NCI-H2196 treated with DMSO at 0.1 percent for 48 hours (cell line): ENCODE measurements around the gene TUBGCP4.

Experiments
- DNase-seq: peaks from one replicate; lab custom pipeline; 2025; ENCODE audit not compliant: unreplicated experiment; lab: John Stamatoyannopoulos, UW

The TUBGCP4 gene

DNA sequence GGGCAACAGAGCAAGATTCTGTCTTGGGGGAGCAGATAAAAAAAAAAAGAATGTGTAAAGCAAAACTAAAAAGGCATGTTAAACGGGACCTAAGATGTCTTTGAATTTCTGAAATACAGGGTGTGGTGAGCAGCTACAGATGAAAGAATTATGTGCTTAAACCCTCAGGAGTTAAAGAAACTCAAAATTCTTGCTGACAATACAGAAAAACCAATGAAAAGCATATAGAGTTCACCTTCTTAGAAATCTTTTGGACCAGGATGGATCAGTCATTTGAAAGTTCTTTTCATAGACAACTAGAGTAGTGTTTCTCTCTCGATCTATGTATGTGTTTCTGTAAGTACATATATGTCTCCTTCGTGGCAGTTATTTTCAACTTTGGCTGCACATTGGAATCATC is 31.4 kb downstream of the TUBGCP4 start:
- no peak for DNase-seq

DNA sequence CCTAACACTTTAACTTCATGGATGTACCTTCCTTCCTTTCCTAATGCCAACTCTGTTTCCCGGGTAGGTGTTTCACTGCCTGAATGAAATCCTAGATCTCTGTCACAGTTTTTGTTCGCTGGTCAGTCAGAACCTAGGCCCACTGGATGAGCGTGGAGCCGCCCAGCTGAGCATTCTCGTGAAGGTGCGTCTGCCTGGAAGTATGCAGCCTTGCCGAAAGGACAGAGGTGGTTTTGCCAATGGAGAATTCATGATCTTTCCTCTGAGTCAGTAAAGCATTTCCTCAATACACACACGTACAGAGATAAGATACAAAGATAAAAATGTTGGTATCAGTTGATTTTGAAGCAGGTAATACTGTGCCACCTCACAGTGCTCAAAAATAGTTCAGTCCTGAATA is 32.7 kb downstream of the TUBGCP4 start:
- DNase-seq: no peak

DNA sequence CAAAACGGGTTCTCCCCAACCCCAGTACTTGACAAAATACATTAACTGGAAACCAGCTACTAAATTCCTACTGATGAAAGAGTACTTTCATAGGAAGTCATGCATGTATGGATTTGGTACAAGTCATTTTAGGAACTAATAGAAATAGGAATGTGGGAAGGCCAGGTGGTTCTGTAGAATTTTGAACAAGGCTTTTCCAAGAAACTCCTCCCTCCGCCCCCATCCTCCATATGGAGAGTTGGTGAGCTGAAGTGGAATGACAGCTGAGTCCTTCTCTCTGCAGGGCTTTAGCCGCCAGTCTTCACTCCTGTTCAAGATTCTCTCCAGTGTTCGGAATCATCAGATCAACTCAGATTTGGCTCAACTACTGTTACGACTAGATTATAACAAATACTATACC is 33.2 kb downstream of the TUBGCP4 start:
- DNase-seq: no peak

DNA sequence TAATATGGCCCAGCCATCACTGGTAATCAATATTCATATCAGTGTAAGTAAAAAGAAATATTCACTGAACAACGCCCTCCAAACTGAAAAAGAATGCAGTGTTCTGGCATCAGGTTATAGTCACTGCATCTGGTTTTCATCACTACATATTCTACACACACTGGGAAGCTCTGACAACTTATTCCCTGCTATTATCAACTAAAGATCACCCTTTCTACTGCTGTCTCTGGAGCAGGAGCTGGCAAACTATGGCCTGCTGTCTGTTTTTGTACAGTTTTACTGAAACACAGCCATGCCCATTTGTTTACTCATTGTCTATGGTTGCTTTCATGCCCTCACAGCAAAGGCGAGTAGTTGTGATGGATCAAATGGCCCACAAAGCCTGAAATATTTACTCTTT is 35.3 kb downstream of the TUBGCP4 start:
- DNase-seq: no peak

DNA sequence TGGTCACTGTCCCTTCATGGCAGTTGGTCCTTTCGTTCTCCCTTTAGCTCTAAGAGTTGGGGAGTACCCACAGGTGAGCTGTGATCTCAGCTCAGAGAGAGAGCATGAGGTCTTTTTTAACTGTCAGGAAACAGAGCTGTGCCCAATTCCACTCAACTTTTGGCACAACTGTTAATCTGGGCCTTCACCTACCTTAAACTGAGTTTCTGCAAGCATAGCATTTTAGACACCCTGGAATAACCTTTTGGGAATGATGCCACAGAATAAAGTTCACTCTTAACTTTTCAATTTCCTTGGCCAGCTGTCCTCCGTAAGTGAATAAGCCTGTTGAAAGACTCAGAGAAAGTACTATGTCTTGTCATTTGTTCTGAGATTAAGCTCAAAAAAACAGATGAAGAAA is 35.9 kb downstream of the TUBGCP4 start:
- DNase-seq: no peak

DNA sequence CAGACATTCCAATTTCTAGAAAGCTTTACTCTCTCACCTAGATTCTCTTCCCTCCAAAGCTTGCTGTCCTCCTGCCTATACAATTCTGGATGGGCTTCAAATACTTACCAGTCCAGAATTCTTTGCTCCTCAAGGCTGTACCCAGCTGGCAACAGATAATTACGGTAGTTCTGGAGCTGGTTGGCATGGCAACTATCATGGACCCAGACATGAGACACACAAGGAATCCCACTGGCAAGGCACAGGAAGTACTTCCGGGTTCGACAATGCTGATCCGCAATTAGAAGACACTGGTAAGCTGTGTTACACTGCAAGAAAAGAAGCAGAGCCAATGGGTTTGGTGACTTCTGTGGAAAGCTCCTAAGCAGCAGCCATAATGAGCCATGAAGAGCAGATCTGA is 37.9 kb downstream of the TUBGCP4 start:
- DNase-seq: no peak

DNA sequence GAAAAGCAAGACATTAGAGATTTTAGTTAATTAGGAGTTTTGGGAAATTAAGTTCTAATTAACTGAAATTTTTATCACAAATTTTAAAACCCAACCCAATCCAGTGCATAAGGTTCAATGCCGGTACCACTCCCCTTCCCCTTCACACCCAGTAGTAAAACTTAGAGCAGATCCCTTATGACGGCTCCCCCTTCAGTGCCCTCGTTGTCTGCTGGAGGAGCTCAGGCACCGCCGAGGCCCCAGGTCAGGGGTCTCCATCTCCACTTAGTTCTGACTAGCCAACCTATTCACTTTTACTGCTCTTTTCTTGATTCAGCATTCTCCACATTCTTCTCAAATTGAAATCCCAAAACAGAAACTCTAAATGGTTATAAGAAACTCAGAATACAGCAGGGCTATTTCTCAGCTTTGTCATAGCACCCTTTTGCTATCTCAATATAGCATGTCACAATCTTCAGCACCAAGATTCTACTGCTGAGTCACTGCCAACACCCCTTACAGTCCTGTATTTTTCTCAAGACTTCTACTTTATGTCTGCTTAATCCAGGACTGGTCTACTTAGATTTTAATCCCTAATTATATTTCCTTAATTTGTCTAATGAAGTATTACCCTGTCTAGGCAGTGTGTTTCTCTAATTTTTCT is 39.8 kb downstream of the TUBGCP4 start:
- DNase-seq: no peak

DNA sequence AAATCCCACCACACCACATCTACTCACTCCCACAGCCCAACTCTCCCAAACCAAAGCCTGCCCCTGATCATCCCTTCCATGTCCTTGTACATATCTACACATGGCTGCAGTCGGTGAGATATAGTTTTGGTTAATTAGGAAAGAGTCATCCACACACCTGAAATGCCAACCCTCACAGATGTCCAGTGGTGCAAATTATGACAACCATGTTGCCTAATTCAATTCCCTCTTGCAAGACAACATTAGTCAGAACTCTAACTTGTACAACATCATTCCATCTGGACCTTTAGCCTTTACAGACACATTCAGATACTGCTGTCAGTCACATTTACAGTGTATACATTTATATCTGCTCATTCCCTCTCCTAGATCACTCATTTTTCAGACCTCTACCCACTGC is 41.2 kb downstream of the TUBGCP4 start:
- no peak for DNase-seq

DNA sequence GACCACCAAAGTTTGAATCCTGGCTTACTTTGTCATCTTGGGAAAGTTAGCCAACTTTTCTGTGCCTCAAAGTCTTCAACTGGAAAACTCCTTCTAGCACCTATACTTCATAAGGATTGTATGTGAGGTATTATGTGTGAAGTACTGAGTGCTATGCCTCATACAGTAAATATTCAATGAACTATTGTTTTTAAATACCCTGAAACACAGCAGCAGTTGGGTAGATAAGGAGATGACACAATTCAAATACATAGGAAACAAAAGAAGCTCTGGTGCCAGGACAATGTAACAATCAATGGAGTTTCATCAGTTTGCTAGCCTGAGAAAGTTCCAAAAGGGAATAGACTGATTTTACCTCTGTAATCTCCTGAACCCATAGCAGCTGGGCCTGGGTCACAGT is 43.3 kb downstream of the TUBGCP4 start:
- no peak for DNase-seq

DNA sequence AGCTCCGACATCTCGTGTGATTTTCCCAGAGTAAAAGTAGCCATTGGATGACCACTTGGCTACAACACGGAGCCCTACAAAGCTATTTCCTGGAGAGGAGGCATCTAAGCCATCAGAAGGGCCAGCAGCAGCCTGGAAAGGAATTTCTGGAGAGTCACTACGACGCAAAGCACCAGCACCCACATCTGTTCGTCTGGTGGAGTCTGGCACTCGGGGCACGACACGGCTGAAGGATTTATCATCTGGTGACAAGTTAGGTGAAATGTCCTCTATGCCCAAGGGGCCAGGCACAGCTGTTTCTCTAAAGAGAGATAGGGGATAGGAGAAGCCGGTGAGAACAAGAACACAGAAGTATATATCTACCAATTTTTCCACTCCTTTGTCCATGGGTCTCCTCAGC is 49.5 kb downstream of the TUBGCP4 start:
- no peak for DNase-seq

DNA sequence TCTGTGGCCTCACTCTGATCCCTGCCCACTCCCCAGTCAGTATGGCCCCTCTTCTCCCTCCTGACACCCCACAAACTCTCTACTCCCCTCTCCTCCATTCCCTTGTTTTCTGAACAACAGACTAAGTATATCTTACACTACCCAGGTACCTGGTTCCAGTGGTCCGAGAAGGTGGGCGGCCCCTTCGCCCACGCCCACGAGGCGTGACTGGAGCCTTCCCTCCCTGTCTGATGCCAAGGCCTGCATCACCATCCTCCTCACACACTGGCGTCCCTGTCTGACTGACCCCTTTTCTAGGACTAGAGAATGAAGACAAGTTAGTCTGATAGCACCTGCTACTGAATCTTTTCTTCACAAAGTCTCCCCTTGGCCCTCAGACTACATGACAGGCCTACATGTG is 50.0 kb downstream of the TUBGCP4 start:
- no peak for DNase-seq

DNA sequence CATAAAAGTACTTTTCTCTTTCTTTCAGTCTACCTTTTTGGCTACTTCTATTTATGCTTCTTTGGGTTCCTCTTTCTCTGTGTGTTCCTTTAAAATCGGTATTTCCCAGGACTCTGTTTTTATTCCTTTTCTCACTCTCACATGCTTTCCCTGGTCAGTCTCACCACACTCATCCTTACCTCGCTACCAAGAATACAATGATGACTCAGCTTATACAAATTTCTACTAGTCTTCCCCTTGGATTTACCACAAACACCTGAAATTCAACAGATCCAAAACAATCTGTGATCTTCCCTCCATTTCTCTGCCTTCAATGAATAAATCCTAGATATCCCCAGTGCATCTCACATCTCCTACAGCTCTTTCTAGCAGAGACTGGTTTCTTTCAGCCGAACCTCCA is 52.9 kb downstream of the TUBGCP4 start:
- DNase-seq: no peak

DNA sequence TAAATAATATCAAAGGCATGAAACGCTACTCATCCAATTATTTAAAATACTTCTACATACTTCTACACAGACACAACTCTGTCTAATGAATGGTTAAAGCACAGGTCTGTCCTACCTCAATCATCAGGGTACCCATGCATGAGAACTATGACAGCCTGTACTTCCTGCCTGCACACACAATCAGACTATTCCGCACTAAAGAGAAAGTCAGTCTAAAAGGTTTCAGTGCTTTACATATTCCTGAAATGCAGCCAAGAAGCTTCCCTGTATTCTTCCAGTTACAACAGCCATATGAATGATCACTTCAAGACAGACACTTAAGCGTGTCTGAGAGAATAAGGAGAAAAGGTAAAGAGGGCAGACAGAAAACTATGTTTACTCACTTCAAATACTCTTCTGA is 58.8 kb downstream of the TUBGCP4 start:
- no peak for DNase-seq

DNA sequence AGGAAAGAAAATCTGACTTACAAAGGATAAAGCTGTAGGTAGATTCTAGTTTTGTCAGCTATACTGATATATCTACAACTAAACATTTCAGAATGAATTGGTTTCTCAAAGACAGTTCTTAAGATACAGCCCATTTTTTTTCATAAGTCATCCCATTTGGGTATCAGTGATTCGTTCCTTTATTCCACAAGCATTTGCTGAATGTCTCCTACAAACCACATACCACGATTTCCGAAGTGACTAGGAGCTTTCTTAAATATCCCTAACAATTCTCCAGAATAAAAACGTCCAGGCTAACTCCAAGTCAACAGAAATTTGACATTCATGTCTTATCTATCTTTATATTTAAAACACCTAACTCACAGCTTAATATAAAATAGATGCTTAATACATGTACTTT is 62.3 kb downstream of the TUBGCP4 start:
- no peak for DNase-seq

DNA sequence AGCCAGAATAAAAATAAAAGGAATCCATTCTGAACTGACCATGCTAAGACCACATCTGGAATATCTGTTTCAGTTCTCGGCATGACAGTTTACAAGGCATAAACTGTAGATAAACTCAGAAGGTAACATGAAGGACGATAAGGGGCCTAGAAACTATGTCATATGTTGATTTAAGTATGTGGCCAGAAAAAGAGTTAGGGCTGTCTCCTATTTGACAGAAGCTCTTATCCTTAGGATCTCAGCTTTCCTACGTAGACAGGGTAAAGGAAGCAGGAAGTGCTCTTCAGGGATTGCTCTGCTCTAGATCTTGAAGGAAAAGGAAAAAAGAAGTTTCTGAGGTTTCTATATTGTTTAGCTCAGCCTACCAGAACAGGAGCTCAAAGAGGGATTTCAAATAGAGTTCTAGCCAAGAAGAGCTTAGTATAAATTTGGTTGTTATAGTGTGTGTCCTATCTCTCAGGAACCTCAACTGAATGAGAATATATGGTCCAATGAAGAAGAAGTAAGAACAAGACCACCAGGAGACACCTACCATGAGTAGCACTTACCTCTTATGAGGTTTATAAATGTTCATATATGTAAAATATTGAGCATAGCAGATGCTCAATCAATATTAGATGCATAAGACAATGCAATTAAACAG is 62.9 kb downstream of the TUBGCP4 start:
- DNase-seq: no peak

DNA sequence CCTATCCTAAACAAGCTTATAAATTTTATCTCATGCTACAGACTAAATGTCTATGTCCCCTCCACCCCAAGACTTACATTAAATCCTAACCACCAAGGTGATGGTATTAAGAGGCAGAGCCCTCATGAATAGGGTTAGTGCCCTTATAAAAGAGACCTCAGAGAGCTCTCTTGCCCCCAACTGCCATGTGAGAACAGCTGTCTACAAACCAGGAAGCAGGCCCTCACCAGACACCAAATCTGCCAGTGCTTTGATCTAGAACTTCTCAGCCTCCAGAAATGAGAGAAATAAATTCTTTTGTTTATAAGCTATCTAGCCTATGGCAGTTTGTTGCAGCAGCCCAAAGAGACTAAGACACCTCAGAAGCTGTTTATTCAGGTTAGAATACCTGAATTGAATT is 63.5 kb downstream of the TUBGCP4 start:
- no peak for DNase-seq

DNA sequence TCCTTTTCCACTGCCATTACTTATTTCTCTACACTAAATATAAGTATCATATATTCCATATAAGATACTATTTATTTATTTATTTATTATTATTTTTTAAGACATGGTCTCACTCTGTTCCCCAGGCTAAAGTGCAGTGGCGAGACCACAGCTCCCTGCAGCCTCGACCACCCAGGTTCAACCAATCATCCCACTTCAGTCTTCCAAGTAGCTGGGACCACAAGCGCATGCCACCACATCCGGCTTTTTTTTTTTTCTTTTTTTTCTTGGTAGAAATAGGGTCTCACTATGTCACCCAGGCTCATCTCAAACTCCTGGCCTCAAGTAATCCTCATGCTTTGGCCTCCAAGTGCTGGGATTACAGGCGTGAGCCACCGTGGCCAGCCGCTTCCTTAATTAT is 65.5 kb downstream of the TUBGCP4 start:
- no peak for DNase-seq

DNA sequence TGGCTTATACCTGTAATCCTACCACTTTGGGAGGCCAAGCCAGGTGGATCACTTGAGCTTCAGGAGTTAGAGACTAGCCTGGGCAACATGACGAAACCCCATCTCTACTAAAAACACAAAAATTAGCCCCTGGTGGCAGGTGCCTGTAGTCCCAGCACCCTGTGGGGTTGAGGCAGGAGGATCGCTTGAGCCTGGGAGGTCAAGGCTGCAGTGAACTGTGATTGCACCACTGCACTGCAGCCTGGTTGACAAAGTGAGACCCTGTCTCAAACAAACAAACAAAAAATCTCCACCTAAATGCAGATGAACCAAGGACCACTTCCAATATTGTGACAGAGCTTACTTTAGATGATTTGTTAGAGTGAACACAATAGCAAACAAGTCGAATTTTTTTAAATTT is 68.4 kb downstream of the TUBGCP4 start:
- DNase-seq: no peak

DNA sequence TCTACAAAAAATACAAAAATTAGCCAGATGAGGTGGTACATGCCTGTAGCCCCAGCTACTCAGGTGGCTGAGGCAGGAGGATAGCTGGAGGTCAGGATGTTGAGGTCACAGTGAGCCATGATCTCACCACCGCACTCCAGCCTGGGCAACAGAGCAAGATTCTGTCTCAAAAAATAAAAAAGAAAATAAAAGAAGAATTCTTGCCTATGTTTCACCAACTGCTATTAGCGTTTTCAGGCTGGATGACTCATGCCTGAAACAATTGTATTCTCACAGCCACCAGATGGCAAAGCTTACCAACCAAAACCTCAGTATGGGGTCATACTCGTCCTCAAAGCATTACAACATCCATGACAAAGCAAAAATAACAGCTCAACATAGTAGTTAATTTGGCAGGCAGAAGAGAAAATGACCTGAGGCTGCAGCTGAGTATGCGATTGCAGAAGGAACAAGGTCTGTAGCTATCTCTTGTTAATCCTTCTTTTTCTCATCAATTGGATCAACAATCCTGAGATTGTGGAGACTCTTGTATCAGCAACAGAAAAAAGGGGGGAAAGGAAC is 69.9 kb downstream of the TUBGCP4 start:
- peak; percentile 30 for DNase-seq

DNA sequence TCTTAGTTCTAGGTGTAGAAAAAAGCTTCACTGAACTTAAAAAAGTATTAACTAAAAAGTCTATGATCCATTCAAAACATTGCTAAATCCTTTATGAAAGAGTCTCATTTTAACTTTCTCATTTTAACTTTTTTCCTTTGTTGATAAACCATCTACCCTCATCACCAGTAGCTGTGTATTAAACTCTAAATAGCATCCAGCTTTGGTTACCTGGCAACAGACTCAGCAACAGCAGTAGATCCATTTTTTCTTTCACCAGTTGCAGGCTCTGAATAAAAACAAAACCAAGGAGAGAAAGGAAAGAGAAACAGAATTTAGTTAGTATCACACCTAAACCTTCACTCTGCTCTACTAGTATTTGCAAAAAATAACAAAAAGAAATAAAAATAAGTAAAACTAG is 70.4 kb downstream of the TUBGCP4 start:
- DNase-seq: peak; percentile 1

DNA sequence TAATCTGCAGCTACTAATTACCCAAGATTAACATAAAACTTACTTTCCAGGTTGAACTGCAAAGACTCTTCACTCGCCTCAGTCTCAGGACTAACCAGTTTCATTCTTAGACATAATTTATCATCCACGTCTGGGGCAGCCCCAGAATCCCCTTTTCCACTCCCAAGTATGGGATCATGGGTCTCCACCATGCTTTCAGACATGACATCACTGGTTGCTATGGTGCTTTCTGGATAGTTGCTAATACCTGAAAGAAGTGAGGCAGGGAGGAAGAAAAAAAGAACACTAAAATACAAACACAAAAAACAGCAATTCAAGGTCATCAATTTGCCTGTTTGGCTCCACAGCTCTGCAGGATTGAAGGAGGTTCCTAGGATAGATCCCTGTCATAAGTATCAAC is 75.4 kb downstream of the TUBGCP4 start:
- no peak for DNase-seq

DNA sequence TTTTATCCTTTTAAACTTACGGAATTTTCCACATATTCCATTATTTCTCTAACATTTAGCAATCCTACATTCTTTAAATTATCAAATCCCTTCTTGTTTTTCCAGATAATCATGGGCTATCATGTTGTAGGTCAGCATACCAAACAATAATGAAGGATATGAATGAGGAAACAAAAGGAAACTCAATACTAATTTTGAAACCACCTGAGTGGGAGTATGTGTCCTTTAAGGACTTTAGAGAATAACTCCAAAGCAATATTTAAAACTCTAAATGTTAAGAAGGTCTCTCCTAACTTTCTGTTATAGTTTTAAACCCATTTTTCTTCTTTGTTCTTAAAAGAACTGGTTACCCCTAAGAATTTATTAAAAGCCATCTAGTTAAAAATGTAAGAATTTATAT is 79.1 kb downstream of the TUBGCP4 start:
- DNase-seq: no peak
